Cardiac muscle cell (in vitro differentiated cells and primary cell): Measurements from ENCODE around the gene IGSF5. TPM values are rescaled to one million over a fixed set of nuclear protein-coding genes. Genes with fewer than 3 reads are reported as not detected.
"Not testable (repeated sequence)": the region's sequence is repeated elsewhere in the genome, so short reads cannot be mapped to it uniquely, and the experiment has no call there.

Source experiments
- DNase-seq, 2 donors: peaks; one replicate each; pipeline versions ENCODE4 v3.0.0 to v3.0.0-alpha.2; 2010 to 2017; ENCODE audit warnings: low read depth in 1 of 2, low spot score in 1 of 2
- H3K27ac ChIP-seq: fragments of 200-600 bp; sonication (generic); 2 replicates; pipeline ENCODE4 v1.5.1; 2016
- H3K27me3 ChIP-seq: fragments of 200-600 bp; sonication (generic); 2 replicates; pipeline ENCODE4 v1.6.0; 2016; ENCODE audit warnings: control low read depth
- H3K36me3 ChIP-seq: fragments of 200-600 bp; sonication (generic); 2 replicates; pipeline ENCODE4 v1.5.1; 2016; ENCODE audit warnings: control low read depth
- H3K4me1 ChIP-seq: fragments of 200-600 bp; sonication (generic); 2 replicates; pipeline ENCODE4 v1.8.1; 2017; ENCODE audit warnings: low read depth, mild to moderate bottlenecking, mixed run types
- H3K4me3 ChIP-seq: fragments of 200-600 bp; sonication (generic); 2 replicates; pipeline ENCODE4 v1.5.1; 2016; ENCODE audit warnings: mild to moderate bottlenecking
- H3K9me3 ChIP-seq: fragments of 200-600 bp; sonication (generic); 2 replicates; pipeline ENCODE4 v1.5.1; 2017; ENCODE audit warnings: low read depth, mild to moderate bottlenecking, control low read depth
- CTCF ChIP-seq: IDR thresholded peaks from 2 replicates; pipeline ENCODE4 v1.5.1; 2012; ENCODE audit warnings: low read depth, mild to moderate bottlenecking, low read length
- polyA plus RNA-seq: library from polyadenylated mRNA; unstranded; fragments of >200 nt; fragmentation: Nextera tagmentation; extraction: Ambion mirVana; gene quantifications from 2 replicates; pipeline ENCODE4 v1.2.1, GENCODE V29; 2016
- total RNA-seq: library from RNA; depleted of rRNA; stranded (reverse); fragments of >200 nt; gene quantifications from 2 replicates; pipeline ENCODE4 v1.2.3, GENCODE V29; 2016

The IGSF5 gene
- total RNA-seq: 0.67 and 3.1 TPM in 2 replicates
- 1.7 and 2.1 TPM in 2 replicates for polyA plus RNA-seq

- H3K27me3 ChIP-seq, H3K27ac ChIP-seq, DNase-seq, H3K9me3 ChIP-seq, H3K36me3 ChIP-seq, H3K4me1 ChIP-seq, H3K4me3 ChIP-seq: not testable (repeated sequence)
These were observed at the start of gene IGSF5 for GRCh38 chr21:39744883-39745282. IGSF5 (plus strand) TSS chr21:39745183; CDS start chr21:39745510, 327 bp downstream.

GRCh38 chr21:39696196-39696595, 48.8 kb upstream of the IGSF5 start:
- Histone ChIP-seq H3K4me3 (no peak overlapping the region), H3K9me3 (no peaks in the 10 kb centered on the region)
- no peak for TF ChIP-seq CTCF

GRCh38 chr21:39696618-39697017, 48.4 kb upstream of the IGSF5 start:
- no peak for DNase-seq
- no peaks in the 10 kb centered on the region for H3K36me3 ChIP-seq
- TF ChIP-seq CTCF: no peak

More at GRCh38 chr21:39696196-39696595, 48.8 kb upstream of the IGSF5 start:
- Histone ChIP-seq H3K36me3 (no peaks in the 10 kb centered on the region), H3K27ac (no peak overlapping the region), H3K27me3 (no peaks in the 10 kb centered on the region), H3K4me1 (no peaks in the 10 kb centered on the region)
- DNase-seq: no peak

GRCh38 chr21:39700318-39700717, 44.7 kb upstream of the IGSF5 start:
- Histone ChIP-seq H3K27me3 (no peaks in the 10 kb centered on the region), H3K9me3 (no peaks in the 10 kb centered on the region), H3K4me3 (no peak overlapping the region), H3K4me1 (no peaks in the 10 kb centered on the region), H3K36me3 (no peaks in the 10 kb centered on the region), H3K27ac (no peak overlapping the region)
- DNase-seq: no peak
- no peak for TF ChIP-seq CTCF

More at GRCh38 chr21:39696618-39697017, 48.4 kb upstream of the IGSF5 start:
- Histone ChIP-seq H3K4me3 (no peak overlapping the region), H3K27me3 (no peaks in the 10 kb centered on the region), H3K9me3 (no peaks in the 10 kb centered on the region), H3K27ac (no peak overlapping the region), H3K4me1 (no peaks in the 10 kb centered on the region)

GRCh38 chr21:39703578-39703977, 41.4 kb upstream of the IGSF5 start:
- DNase-seq: no peak
- Histone ChIP-seq H3K27ac (no peak overlapping the region), H3K36me3 (no peaks in the 10 kb centered on the region), H3K9me3 (no peaks in the 10 kb centered on the region), H3K4me1 (peaks cover 14% of the 10 kb centered on the region), H3K27me3 (no peaks in the 10 kb centered on the region), H3K4me3 (no peak overlapping the region)
- TF ChIP-seq CTCF: no peak

GRCh38 chr21:39705849-39706248, 39.1 kb upstream of the IGSF5 start:
- Histone ChIP-seq H3K27ac (no peak overlapping the region), H3K9me3 (no peaks in the 10 kb centered on the region), H3K4me3 (no peak overlapping the region), H3K27me3 (no peaks in the 10 kb centered on the region), H3K4me1 (peaks cover 14% of the 10 kb centered on the region), H3K36me3 (no peaks in the 10 kb centered on the region)
- no peak for DNase-seq
- TF ChIP-seq CTCF: no peak
